GM12864 (cell line): ENCODE data around the gene IL37.

Experiments
- DNase-seq: peaks from one replicate; pipeline ENCODE4 v3.0.0-alpha.2; 2011; ENCODE audit warnings: low read depth
- H3K4me3 ChIP-seq: 2 replicates; pipeline ENCODE4 v1.5.1; 2011; ENCODE audit warnings: mild to moderate bottlenecking, low read depth, low read length, control low read depth
- CTCF ChIP-seq: IDR thresholded peaks from 2 replicates; pipeline ENCODE4 v1.5.1; 2011; ENCODE audit warnings: low read depth, mild to moderate bottlenecking, moderate library complexity, low read length, control low read depth, inconsistent platforms; ENCODE audit errors: missing control alignments

IL37 gene

GRCh38 chr2:112870841-112871835 is 39.8 kb upstream of the IL37 start:
- H3K4me3 ChIP-seq = no peak overlapping the region
- TF ChIP-seq CTCF = no peak
- DNase-seq = no peak

GRCh38 chr2:112876257-112876970 is 34.6 kb upstream of the IL37 start:
- no peak for TF ChIP-seq CTCF
- H3K4me3 ChIP-seq = no peak overlapping the region
- DNase-seq = no peak

- H3K4me3 ChIP-seq = no peak overlapping the region
- TF ChIP-seq CTCF = no peak
- DNase-seq = no peak
Measured at GRCh38 chr2:112876971-112877361, 34.0 kb upstream of the IL37 start.

GRCh38 chr2:112877423-112877822 is 33.5 kb upstream of the IL37 start:
- TF ChIP-seq CTCF = no peak
- DNase-seq = no peak
- H3K4me3 ChIP-seq = no peak overlapping the region

GRCh38 chr2:112879491-112880041 is 31.4 kb upstream of the IL37 start:
- TF ChIP-seq CTCF = no peak
- H3K4me3 ChIP-seq = no peak overlapping the region
- DNase-seq = no peak

GRCh38 chr2:112880091-112880531 is 30.9 kb upstream of the IL37 start:
- H3K4me3 ChIP-seq = no peak overlapping the region
- TF ChIP-seq CTCF = no peak
- DNase-seq = no peak
